GM19193 (cell line): ENCODE measurements around the gene SCNN1G.

Source experiments
- POLR2A ChIP-seq: IDR thresholded peaks from 4 replicates; pipeline ENCODE4 v1.6.1; 2011; ENCODE audit not compliant: insufficient read depth, insufficient read length; ENCODE audit errors: extremely low read depth

SCNN1G gene

DNA sequence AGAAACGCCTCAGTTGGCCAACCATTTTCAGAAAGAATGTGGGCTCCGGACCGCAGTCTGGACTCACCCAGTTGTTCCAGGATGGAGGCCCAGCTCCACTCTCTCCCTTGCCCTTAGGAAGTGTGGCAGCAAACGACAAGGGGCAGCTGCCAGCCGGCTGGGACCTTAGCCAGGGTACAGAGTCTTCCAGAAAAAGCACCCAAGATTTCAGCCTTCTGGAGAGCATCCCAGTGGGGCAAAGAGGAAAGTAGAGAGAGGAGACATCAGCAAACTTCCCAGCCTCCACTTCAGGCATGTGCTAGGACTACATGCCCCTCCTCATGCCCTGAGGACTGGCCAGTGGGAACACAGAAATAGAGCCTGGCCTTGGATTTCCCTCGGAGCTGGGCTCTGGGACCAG lies 62.7 kb downstream of the SCNN1G start:
- no peak for TF ChIP-seq POLR2A

DNA sequence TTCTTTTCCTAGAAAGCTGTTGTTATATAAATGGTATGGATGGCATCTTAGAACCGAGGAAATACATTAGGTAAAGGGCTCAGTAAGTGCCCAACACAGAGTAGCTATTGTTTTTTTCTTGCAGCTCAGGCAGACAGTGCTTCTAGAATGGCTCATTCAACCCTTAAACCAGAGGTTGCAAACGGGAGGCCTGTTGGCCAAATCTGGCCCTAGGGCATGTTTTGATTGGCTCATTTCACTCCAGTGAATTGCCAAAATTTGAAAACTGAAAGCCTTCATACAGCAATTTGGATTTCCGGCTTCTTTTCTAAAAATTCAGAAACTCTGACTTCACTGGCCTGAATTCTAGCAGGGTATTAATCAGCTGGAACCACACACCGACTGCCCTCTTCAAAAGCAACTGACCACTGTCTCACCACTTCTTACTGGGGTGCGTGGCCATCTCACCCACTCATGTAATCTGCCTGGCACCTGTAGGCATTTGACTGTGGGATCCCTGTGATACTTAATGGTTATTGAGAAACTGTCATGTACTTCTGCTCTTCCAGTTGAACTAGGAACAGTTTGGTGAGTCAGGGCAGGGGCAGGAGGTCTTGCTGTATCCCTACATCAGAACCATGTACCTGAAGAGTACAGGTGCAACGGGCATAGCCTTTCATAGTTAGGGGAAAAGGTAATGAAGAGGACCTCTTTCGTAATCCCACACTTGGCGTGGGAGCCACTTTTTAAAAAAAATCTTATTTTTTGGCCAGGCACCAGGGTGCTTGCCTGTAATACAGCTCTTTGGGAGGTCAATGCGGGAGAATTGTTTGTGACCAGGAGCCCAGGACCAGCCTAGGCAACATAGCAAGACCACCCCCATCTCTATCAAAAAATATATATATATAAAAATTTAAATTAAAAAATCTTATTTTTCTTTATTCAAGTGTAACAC lies 66.0 kb downstream of the SCNN1G start:
- no peak for TF ChIP-seq POLR2A

DNA sequence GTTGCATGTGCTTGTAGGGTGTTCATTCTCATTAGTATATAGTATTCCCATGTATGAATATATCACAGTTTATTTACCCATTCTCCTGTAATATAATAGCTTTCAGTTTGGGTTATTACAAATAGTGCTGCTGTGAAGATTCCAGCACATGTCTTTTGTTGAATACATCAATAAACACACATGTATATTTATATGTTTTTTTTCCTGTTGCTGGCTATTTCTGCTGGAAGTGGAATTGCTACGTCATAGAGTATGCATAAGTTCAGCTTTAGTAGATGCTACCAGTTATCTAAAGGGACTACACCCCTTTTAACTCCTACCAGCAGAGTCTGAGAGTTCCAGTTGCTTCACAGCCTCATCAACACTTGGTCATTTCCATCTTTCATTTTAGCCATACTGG lies 67.3 kb downstream of the SCNN1G start:
- TF ChIP-seq POLR2A = no peak

DNA sequence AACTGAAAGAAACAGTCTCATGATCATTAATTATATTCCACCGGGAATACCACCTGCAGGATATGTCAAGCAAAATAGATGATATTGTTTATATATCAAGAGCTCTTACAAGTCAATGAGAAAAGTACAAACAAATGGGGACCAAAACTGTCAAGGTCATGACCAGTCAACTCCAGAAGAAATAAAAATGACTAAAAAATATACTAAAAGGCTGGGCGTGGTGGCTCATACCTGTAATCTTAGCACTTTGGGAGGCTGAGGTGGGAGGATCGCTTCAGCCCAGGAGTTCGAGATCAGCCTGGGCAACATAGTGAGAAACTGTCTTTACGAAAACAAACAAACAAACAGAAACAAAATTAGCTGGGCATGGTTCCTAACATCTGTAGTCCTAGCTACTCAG lies 69.8 kb downstream of the SCNN1G start:
- TF ChIP-seq POLR2A = no peak

DNA sequence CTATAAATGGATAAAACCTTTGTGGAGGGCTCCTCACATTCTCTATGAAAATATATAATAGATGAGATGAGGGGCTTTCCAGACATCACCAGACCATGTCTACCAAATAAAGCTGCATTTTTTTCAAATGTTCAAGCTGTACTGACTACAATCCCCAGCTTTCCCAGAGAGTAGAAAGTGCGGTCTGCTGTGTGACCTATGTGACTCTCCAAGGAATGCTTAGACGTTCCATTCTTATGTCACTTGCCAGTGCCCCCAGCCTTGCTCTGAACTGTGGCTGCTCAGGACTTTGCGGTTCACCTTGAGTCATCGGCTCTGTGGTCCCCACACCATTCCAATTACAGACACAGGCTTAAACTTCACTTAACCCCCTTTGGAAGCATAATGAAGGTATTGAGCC lies 71.8 kb downstream of the SCNN1G start:
- no peak for TF ChIP-seq POLR2A

DNA sequence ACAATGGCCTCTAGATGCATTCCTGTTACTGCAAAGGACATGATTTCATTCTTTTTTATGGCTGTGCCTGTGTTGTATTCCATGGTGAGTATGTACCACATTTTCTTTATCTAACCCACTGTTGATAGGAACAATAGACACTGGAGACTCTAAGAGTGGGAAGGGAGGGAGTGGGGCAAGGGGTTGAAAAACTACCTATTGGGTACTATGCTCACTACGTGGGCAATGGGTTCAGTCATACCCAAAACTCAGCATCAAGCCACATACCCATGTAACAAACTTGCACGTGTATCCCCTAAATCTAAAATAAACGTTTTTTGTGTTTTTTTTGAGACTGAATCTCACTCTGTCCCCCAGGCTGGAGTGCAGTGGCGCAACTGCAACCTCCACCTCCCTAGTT lies 72.5 kb downstream of the SCNN1G start:
- no peak for TF ChIP-seq POLR2A

DNA sequence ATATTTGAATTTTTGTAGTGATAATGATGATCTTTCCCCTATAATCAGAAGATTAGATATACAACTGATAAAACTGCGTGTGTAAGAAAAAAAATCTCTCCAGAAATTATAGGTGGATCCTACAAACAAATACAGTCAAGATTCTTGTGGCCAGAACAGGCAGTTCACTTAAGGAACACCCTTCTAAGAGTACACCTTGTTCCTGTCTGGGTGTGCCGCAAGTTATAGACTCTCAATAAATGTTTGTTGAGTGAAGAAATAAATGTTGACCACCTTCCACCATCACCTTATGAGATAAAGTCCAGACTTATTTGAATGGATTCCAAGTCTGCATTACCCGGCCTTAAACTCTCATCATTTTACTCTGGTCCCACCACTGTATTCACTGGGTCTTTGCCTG lies 73.9 kb downstream of the SCNN1G start:
- TF ChIP-seq POLR2A = no peak

DNA sequence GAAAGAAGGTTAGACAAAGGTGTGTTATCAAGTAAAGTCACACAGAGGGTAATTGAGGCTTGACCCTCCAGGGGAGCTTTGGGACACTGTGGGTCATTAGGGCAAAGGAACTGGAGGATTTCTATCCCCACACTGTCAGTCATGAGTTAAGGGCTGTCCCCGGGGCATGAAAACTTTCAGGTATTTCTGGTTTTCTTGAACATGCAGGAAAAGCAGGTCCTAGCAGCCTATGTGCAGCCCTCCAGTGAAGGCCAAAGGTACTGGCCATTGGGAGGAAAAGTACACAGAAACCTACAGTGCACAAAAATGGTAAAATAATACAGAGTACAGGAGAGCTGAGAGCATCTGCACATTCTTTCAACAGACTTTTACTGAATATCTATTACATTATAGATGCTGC lies 75.1 kb downstream of the SCNN1G start:
- no peak for TF ChIP-seq POLR2A

DNA sequence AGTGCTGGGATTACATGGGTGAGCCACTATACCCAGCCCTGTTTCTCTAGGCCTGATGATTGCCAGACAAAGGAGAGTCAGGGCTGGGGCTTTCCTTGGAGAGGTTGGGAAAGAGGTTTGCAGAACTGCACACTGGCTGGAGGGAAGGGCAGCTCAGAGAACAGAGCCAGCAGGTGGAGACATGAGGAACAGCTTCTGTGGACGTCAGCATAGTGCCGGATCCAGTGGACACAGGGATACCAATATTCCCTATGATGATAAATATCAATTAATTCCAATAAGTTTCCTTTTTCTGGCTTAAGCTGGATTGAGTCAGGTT lies 76.3 kb downstream of the SCNN1G start:
- TF ChIP-seq POLR2A = no peak
